DMS153 (cell line): ENCODE measurements around the gene TSPAN19.
A peak's percentile ranks its signal among the peaks of the same experiment; 100 is the strongest.

Experiments
- DNase-seq: peaks from one replicate; lab custom pipeline; 2025; lab: John Stamatoyannopoulos, UW

The TSPAN19 gene

GRCh38 chr12:85000729-85001128 is 35.3 kb downstream of the TSPAN19 start:
- DNase-seq: no peak

DNA sequence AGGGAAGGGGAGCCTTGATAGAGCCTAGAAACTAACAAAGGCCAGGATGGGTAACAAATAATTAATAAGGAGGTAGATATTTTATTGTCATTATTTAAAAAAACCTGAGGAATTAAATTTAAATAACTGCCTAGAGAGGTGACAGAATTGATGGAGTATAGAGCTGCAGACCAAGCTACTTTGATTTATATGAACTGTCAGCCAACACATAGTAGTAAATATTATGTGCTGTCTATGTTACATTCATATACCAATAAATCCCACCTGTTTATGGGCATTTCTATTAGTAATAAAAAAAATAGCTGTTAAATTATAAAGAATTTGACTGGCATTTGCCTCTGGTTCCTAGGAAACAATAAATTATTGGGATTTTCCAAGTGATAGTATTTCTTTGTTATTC is 37.7 kb downstream of the TSPAN19 start:
- no peak for DNase-seq

GRCh38 chr12:84996759-84997158 is 39.3 kb downstream of the TSPAN19 start:
- DNase-seq: no peak

- no peak for DNase-seq
Measured at GRCh38 chr12:84995641-84996040, 40.4 kb downstream of the TSPAN19 start.

- peak; percentile 43 for DNase-seq
Measured at GRCh38 chr12:84994426-84994825, 41.7 kb downstream of the TSPAN19 start.

DNA sequence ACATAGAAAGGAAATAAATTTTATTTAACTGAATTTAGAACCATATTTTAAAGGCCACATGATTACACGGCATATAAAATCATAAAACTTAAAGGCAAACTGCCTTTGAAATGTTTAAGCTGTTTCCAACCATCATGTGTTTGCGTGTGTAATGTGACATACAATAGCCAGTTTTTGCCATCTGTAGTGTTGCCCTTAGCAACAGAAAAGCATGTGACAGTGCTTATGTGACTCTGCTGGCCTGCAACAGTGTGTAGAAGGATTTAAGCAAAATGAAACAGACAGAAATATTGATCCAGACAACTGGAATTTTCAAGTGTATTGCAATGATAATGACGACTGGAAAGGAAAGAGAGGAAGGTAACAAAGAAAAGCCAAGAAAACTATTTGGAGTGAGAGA is 49.5 kb downstream of the TSPAN19 start:
- DNase-seq: peak; percentile 71

- no peak for DNase-seq
Measured at GRCh38 chr12:84986117-84986516, 50.0 kb downstream of the TSPAN19 start.

- no peak for DNase-seq
Measured at GRCh38 chr12:84983289-84983688, 52.8 kb downstream of the TSPAN19 start.

- DNase-seq: no peak
Measured at GRCh38 chr12:84982888-84983287, 53.2 kb downstream of the TSPAN19 start.

DNA sequence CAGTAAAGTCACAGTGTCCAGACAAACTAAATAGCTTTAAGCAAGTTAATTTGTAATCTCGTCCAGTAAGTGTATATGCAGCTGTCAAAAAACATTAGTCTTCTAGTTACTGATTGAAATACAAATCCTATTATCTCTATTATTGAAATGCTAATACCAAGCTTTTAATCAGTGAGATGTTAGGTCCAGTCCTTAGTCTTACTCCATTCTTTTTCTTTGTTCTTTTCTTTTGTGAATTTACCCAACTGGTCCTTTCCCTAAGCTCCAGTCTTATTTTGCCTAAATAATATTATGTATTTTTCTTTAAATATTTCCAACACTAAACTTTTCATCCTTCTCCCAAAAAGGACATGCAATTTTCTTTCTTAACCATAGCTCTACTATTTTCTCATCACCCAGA is 57.2 kb downstream of the TSPAN19 start:
- no peak for DNase-seq

- DNase-seq: no peak
Measured at GRCh38 chr12:84976133-84976532, 59.9 kb downstream of the TSPAN19 start.

DNA sequence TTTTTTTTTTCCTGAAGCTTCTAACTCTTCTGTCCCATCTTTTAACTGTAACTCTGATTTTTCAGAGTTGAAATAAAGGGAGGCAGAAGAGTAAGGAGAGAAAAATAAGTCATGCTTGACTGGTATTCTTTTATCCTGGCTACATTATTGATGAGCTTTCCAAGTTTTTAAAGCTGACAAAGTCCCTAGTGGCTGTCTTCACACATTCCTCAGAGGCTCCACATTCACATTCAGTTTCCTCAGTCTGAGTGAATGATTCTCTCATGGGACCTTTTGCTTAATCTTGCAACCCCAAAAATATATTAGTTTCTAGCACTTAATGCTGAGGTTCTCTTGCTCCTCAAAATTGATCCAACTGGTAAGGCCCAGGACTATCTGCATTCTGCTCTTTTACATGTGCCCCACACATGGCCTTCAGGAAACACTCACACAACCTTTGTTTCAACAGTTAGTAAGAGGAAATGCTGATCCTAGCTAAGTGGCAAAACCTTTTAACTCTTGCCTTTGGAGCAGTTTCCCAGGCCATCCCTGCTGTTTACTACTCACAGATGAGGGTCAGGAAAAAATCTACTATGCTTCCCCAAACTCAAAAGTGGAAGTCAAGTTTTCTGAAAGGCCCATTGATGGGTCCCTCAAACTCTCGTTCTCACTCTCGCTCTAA is 61.8 kb downstream of the TSPAN19 start:
- no peak for DNase-seq

DNA sequence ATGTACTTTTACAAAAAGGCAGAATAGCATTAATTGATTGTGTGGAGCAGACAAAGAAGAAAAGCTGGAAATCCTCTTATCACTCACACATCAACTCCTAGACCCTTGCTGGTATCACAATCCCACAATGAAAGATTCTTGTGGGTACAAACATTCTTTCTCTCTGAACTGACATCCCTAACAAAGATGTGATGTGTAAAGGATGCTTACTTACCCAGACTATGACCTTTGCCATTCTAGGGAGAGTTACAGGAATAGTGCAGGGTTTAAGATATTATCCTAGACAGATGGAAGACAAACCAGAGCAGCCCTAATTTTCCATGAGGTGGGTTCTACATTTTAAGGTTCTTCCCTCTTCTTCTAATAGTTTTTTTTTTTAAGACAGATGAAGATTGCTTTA is 63.1 kb downstream of the TSPAN19 start:
- DNase-seq: no peak

- DNase-seq: no peak
Measured at GRCh38 chr12:84969226-84969625, 66.9 kb downstream of the TSPAN19 start.
